ENCODE data around the gene TAL2.

- TF ChIP-seq POLR2A (IDR thresholded peaks at IDR 0.05; ENCODE audit: low read length) (no peak), GATA1 (IDR thresholded peaks at IDR 0.05; ENCODE audit: low read depth, low read length) (no peak)
Measured at GRCh38 chr9:105690742-105691141, 28.5 kb downstream of the TAL2 start.
